A673 (cell line): ENCODE measurements around the gene LPP.

Experiments used
- EZH2 ChIP-seq: fragments of 200-600 bp; sonication (generic); IDR thresholded peaks from 2 replicates; pipeline ENCODE4 v1.6.1; 2017; ENCODE audit warnings: borderline replicate concordance, low read depth, mild to moderate bottlenecking, mixed read lengths, antibody characterized with exemption, low read length; ENCODE audit not compliant: poor library complexity, severe bottlenecking
- TF ChIP-seq, protein P1 (sequence below): fragments of 300-800, 200-600 bp; sonication (generic); conservative IDR thresholded peaks from 2 replicates; pipeline ENCODE4 v1.5.1; 2017; ENCODE audit warnings: low read depth, mild to moderate bottlenecking, antibody characterized with exemption, low read length, moderate library complexity, mixed read lengths

GRCh38 chr3:188383748-188384147 is 229.8 kb downstream of the LPP start:
- TF ChIP-seq, protein P1, sequence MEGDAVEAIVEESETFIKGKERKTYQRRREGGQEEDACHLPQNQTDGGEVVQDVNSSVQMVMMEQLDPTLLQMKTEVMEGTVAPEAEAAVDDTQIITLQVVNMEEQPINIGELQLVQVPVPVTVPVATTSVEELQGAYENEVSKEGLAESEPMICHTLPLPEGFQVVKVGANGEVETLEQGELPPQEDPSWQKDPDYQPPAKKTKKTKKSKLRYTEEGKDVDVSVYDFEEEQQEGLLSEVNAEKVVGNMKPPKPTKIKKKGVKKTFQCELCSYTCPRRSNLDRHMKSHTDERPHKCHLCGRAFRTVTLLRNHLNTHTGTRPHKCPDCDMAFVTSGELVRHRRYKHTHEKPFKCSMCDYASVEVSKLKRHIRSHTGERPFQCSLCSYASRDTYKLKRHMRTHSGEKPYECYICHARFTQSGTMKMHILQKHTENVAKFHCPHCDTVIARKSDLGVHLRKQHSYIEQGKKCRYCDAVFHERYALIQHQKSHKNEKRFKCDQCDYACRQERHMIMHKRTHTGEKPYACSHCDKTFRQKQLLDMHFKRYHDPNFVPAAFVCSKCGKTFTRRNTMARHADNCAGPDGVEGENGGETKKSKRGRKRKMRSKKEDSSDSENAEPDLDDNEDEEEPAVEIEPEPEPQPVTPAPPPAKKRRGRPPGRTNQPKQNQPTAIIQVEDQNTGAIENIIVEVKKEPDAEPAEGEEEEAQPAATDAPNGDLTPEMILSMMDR = no peak
- TF ChIP-seq EZH2 = no peak
